ENCODE data around the gene EYA4.

- no peak for TF ChIP-seq CTCF (IDR thresholded peaks at IDR 0.05; ENCODE audit: low read length)
- TF ChIP-seq EZH2phosphoT487 (IDR thresholded peaks at IDR 0.05; ENCODE audit: low read length): no peak
- TF ChIP-seq EZH2 (optimal IDR thresholded peaks at IDR 0.05; ENCODE audit: low read depth, low read length): no peak
Observed at GRCh38 chr6:133551436-133551835, 310.3 kb downstream of the EYA4 start.

All from MM.1S (cell line).